Measurements from ENCODE around the gene CTBP1.

DNA sequence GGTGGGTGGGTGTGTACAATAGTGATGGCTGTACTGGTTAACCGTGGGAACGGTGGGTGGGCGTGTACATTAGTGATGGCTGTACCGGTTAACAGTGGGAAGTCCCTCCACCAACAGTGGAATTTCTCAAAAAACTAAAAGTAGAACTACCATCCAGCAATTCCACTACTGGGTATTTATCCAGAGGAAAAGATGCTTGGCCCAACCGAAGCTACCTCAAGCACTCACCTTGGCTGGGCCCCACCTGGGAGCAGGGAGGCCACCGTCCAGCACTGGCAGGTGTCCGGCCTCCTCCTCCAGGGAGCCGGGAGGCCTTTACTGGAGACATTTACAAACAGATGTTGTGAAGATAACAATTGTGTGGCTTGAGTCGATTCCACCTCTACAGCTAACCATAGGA lies 34.8 kb upstream of the CTBP1 start:
- TF ChIP-seq EZH2 (IDR thresholded peaks at IDR 0.05; ENCODE audit: insufficient read depth, poor library complexity, severe bottlenecking) (no peak), EZH2phosphoT487 (IDR thresholded peaks at IDR 0.05; ENCODE audit: insufficient read depth, low read depth) (no peak)

Measured in GM23248 (cell line).